HG03520 (cell line): Measurements from ENCODE around the gene PEX14.

Source experiments
- ATAC-seq: cut with Tn5 transposase; IDR thresholded peaks from one replicate; pipeline ENCODE4 v1.9.1; 2021; ENCODE audit warnings: mild to moderate bottlenecking, moderate library complexity; ENCODE audit not compliant: unreplicated experiment

PEX14 gene

DNA sequence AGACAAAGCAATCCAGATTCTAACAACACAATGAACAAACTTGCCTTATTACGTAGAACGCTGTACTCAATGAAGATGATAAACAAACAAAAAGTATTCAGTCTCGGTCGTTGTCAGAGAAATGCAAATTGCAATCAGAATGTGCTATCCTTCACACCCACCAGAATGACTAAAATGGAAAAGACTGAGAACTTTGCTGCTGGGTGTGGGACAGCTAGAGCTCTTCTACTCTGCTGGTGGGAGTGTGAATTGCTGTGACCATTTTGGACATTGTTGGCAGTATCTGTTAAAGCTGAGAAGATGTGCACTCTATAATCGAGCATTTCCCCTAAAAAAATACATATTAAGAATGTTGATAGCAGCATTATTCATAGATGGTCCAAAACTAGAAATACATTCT lies 111.4 kb downstream of the PEX14 start:
- ATAC-seq = no peak

DNA sequence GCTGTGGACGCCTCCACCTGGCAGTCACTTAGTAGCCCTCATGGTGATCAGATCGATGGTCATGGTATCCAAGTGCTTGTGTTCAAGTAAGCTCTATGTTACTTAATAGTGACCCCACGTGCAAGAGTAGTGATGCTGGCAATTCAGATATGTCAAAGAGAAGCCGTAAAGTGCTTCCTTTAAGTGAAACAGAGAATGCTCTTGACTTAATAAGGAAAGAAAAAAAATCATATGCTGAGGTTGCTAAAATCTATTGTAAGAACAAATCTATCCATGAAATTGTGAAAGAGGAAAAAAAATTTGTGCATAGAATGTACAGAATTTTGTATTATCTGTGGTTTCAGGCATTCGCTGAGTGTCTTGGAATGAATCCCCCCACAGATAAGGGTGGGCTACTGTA lies 113.9 kb downstream of the PEX14 start:
- no peak for ATAC-seq

DNA sequence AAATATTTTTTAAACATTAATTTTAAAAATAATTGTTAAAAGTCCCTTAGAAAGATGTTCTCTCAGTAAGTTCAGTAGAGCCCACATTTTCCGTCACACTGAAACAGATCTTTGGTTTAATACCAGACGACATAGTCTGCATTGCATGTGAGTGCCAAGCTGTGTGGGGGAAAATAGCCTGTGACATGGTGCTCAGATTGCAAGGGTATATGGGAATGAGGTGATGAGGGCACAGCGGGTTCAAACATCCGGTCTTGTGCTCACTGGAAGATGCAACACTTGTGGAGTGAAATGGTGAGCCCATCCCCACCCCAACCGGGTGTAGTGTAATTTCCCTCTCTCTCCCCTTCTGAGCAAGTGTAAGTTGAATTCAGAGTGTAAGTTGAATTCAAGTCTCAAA lies 114.3 kb downstream of the PEX14 start:
- ATAC-seq = no peak

DNA sequence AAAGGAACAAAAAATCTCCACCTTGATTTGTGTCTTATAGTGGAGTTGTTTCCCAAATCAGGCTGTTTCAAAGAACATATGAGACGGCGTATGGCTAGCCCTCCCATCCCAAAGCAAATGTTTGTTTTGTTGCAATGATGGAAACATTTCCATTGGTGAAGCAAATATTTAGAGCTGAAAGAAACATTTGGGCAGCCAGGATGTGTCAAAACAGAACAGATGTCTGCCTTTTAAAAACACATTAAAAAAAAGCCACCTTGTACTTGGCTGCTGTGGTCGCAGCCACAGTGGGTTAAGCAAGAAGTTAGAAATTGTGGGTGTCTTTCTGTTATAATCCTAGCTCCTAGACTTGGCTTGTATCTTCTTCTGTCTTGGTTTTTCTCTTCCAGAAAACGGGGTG lies 116.3 kb downstream of the PEX14 start:
- no peak for ATAC-seq

DNA sequence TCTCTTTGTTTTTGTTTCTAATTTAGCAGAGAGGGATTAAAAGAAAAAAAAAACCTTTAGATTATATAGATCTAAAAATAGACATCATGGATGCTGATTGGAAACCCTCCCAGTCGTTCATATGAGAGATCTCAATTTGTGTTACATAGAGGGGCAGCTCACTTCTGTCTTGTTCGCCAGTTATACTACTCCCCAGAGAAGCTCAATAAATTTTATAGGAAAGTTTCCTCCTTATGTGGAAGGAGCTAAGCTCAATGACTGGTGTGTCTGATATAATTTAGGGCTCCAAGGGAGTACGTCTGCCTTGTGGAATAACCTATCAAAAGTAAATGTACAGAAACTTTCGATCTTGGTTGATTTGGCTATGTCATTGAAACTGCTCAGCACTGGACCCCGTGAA lies 117.6 kb downstream of the PEX14 start:
- no peak for ATAC-seq

DNA sequence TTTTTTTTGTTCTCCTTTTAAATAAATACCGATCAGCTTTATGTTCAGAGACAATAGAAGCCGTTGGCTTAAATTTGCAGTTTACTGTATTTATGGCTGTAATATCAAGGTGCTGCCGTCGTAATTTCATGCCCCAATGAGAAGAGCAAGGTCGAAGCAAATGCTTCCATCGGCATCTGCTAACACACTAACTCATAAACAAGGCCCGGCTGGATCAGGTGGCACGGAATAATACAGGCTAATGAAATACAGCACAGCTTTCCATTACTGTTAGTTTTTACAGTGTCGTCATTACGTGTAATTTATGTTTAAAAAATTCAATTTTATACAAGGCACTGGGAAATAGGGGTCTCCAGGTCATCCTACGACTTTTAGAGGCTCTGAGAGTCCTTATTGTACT lies 119.0 kb downstream of the PEX14 start:
- no peak for ATAC-seq

DNA sequence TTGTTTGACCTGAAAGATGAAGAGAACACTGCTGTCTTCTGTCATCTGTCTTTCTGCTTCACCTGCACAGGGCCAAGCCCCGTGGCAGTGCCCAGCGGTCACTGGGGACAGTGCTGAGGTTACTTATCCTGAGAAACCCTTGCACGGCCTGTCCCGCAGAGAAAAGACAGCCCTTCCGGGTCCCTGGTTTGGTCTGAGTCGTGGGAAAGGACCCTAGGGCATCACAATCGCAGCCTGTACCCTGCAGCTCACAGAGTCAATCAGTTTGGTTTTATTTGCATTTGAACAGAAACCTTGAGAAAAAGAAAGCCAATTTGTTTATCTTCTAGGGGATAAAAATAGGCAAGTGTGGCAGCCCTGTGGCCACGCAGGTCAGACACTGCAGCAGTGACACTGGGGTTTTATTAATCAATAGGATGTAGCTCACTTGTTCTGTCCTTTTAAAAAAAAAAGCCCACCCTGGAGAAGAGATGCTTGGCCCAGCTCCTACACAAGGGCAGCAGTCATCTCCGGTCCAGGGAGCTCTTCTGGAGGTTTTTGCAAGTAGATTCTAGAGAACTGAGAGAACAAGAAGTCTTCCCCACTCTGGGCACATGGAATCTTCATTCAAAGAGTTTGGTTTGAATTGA lies 120.0 kb downstream of the PEX14 start:
- no peak for ATAC-seq

DNA sequence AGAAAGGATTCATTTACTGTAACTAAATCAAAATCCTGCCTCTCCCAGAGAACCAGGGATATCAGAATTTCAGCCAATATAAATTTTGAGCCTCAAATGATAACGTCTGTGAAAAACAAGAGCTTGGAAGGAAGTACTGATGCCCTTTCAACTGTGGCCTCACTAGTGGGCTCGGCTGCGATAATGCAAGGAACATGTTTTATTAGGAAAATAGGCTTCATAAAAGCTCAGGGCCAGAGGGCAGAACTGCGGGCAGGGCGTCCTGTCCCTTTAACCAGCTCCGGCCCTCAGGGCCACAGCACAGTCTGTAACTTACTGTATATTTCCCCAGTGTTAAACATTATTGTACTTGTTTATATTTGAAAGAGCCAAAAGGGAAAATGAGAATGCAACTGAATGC lies 122.0 kb downstream of the PEX14 start:
- no peak for ATAC-seq

DNA sequence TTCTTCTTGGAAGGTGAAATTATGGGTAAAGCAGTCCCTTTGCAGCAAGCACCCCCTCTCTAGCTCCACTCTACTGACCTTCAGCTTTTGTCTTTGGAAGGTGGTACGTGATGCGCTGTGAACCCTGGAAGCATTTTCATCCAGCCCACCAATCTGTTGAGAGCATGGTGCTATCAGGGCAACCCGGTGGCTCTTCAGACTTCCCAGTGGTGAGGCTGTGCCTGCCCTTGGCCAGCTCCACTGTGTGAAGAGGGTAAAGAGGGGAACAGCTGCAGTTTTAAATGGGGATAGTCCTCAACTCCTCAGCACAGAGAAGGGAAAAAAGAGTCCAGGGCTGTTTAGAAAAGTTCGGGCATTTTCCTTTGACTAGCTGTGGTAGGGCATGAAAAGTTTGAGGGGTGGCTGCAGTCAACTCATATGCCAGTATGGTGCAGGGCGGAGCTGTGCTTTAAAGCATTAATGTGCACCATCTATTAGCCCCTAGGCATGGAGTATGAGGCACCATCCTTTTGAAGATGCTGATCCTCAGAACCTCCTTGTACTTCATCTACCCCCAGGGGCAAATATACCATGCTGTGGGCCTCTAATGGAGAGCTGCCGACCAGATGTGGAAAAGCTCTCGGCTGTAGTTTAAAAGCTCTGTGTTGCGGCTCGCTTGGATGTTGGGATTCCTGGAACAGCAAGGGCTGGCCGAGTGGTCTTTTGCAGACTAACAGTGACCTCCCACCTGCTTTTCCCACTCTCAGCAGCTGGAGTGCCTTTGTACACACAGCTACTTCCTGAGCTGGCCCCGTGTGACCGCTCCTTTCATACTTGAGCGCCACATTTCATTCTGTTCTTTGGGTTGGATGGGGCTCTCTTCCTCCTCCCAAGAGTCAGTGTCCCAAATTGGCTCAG lies 123.0 kb downstream of the PEX14 start:
- no peak for ATAC-seq

DNA sequence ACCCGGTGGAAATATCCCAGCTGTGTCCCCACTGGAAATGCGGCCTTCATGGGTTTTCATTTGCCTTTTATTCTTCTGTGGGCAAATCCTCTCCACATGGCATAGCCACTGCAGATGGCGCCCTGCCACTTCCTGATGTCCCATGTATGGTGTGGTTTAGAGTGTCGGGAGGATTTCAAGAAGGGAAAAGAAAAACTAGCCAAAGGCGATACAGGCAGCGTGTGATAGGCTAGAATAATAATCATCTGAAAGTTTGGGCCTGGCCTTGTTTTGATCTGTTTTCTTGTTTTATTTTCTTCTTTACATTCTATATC lies 123.6 kb downstream of the PEX14 start:
- ATAC-seq = no peak

DNA sequence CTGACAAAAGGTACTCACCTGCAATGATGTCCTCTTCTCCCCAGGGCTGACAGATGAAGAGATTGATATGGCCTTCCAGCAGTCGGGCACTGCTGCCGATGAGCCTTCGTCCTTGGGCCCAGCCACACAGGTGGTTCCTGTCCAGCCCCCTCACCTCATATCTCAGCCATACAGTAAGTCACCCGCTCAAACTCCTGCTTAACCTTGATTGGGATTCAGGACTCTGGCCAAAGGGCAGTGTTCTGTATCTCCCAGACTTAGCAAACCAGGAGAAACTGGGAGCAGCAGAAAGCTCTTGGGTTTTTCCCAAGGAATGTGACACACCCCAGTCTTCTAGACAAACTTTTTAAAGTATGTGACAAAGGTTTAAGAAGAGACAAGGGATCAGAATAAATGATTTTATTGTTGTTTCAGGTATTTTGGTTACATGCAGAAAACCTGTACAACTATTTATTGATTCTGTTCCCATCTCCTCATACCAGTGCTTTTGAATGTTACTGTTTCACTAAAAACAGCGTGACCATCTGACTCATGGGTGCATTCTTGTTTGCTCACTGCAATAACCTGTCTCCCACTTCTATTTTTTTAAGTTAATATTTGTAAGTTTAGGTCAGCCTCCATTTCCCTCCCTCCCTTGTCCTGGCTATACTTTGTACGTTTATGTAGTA lies 124.6 kb downstream of the PEX14 start:
- no peak for ATAC-seq

DNA sequence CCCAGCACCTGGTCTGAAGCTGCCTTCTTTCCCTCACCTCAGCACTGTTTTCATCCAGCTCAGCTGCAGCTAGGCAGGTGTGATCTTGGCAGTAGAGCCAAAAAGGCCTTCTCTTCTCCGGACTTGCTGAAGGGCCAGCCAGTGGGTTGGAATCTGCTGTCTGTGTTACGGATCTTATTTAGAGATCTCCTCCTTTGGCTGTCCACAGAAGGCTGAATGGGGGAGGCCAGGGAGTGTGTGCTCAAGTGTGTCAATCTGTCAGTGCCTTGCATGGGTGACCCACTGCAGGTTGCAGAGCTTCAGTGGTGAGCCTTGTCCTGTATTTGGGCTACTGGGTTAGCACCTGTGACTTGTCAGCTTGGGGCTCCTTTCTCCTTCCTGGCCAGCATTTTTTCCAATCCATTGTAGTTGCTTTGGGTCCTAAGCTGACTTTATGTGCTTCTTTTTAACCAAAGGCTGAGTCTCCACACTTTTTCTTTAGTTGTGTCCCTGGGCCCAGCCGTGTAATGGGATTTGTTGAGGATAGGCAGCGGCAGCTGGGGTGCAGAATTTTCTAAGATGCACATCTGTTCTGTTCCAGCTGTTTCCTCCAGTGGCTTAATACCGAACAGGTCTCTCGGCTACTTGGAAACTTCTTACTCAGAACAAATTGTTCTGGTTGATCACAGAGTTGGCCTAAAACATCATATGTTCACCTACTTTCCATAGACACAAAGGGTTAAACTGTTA lies 126.8 kb downstream of the PEX14 start:
- no peak for ATAC-seq

DNA sequence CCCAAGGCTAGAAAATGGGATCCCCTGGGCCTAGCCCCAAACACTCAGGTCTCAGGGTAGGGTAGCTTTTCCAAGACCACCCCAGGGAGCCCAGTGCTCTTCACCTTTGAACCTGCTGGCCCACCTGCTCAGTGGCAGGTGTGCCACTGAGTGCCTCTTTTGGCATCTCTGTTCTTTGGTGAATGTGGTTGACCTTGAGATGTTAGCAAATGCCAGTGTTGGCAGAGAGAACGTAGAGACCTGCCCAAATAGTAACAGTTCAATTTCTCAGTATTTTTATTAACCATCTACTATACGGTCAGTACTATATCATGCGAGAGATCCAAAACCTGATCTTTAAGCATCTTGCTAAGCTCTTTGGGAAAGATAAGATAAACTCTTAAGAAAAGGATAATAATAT lies 128.2 kb downstream of the PEX14 start:
- no peak for ATAC-seq

DNA sequence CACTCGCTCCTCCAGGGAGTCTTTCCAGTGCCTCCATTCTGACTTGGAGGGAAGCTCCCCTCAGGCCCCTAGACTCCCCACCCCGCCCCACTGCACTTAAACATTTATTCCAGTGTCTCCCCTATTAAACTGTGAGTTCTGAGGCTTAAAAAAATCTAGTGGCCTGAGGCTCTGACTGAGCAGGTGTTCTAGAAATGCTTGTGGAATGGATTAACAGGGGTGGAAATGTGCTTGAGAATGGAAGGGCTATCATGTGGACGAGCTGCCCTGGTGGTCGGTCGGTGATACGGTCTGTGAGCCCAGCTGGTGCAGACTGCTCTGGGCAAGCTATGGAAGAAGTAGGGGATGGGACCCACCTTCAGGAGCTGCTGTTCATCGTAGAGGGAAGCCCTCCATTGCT lies 130.2 kb downstream of the PEX14 start:
- no peak for ATAC-seq

DNA sequence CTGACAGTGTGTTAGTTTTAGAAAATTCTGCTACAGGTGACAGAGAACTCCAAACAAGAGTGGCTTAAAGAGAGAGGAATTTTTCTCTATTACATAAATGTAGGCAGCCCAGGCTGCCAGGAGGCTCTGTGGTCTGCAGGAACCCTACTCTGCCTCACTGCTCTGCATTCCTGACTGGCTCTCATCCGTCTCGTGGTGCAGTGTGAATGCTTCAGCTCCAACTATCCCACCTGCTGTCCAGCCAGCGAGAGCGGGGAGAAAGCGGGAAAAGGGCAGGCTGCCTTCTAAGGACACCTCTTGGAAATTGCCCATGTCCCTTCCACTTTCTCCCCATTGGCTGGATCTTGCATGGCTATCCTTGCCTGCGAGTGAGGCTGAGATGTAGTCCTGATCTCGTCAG lies 131.3 kb downstream of the PEX14 start:
- ATAC-seq = no peak

DNA sequence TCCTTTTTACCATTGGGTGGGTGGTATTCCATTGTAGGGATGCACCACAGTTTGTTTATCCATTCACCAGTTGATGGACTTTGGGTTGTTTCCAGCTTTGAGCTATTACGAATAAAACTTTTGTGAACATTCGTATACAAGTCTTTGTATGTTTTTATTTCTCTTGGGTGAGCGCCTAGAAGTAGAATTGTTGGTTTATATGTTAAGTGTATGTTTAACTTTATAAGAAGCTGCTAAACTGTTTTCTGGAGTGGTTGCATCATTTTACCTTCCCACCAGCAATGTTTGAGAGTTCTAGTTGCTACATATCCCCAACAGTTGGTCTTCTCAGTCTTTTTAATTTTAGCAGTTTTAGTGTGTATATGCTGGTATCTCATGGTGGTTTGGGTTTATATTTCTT lies 132.5 kb downstream of the PEX14 start:
- ATAC-seq = no peak

DNA sequence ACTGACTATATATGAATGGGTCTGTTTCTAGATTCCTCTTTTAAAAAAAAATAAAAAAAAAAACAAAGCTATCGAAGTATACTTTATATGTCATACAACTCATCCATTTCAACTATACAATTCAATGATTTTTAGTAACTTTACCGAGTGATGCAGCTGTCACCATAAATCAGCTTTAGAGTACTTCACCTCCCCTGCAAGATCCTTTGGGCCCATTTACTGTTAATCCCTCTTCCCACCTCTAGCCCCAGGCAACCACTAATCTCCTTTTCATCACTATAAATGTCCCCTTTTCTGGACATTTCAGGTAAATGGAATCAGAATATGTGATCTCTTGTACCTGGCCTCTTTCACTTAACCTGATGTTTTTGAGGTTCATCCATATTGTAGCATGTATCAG lies 133.9 kb downstream of the PEX14 start:
- ATAC-seq = no peak

DNA sequence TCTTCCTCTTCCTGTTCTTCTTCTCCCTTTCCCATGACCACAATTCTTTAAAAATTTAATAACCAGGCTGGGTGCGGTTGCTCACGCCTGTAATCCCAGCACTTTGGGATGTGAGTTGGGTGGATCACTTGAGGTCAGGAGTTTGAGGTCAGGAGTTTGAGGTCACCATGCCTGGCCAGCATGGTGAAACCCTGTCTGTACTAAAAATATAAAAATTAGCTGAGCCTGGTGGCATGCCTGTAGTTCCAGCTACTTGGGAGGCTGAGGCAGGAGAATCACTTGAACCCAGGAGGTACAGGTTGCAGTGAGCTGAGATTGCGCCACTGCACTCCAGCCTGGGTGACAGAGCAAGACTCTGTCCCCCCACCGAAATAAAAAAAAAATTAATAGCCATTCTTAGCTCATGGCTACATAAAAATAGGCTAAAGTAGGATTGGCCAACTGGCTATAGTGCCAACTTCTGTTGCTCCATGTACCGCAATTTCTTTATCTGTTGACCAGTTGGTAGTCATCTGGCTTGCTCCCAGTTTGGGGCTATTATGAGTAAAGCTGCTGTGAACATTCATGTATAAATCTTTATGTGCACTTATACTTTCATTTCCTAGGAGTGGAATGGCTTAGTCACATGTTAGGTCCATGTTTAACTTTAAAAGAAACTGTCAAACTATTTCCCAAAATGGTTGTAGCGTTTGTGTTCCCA lies 136.3 kb downstream of the PEX14 start:
- ATAC-seq = no peak

DNA sequence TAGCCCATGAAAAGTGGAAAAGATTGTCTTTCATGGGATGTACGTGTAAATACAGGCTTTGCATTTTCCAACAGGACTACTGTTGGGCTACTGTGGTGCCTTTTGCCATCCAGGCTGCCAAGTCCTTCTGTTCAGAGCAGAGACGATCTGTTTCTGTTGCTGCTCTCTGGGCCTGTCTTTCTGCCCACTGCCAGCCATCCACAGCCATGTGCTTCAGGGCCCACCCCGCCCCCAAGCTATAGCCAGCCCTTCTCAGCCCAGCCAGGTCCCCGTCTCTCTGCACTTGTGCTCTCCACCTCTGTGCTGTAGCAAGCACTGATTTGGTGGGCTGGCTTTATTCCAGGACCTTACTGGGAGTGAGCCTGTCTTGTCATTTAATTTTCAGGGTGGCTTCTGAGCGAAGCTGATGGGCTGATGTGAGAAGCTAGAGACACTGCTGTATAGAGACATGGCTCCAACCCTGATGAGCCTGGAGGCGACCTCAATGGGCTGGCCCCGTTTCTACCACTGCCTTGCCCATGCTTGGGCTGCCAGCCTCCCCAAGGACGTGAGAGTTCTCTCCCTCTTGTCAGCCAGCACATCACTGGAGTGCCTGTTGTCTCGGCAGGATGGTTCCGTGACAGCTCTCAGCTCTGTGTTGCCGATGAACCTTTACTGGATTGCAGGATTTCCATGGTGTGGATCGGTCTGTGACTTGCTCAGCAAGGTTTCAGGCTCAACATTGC lies 137.8 kb downstream of the PEX14 start:
- ATAC-seq = no peak

DNA sequence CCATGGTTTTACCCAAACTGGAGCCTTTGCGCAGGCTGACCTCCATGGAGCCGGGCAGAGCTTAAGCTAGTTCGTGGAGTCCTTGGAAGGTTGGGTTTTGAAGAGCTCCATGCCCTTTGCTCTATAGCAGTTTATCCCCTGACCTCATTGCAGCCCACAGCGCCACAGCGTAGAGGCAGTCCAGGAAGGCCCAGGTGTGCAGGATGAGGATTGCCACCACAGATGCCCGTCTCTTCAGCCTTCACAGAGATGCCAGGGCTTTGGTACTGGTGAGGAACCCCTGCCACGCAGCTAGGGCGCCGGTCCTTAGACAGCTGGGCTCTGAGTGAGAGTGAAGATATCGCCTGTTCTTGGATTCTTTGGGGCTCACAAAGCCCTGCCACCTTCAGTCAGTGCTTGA lies 138.6 kb downstream of the PEX14 start:
- no peak for ATAC-seq
